Measurements from ENCODE around the gene KAZN. TPM values are rescaled to one million over a fixed set of nuclear protein-coding genes. Genes with fewer than 3 reads are reported as not detected.

Gene KAZN
- total RNA-seq, 2 experiments from 2014 or later = 0.22 to 0.55 TPM

- ATAC-seq (ENCODE audit: poor library complexity) = no peak
- no peak overlapping the region for H3K4me3 Mint-ChIP-seq
- CTCF ChIA-PET = no interaction called here
- Histone ChIP-seq H3K36me3 (ENCODE audit: insufficient read depth, low read length) (no peaks in the 10 kb centered on the region), H3K27ac (ENCODE audit: low read depth in 1 of 2, low read length in 2 of 2) (no peak overlapping the region), H3K27me3 (ENCODE audit: control insufficient read depth in 1 of 2, insufficient read depth in 2 of 2, low read length in 2 of 2) (no peaks in the 10 kb centered on the region), H3K4me1 (ENCODE audit: insufficient read depth, low read length) (no peaks in the 10 kb centered on the region), H3K9me3 (ENCODE audit: control insufficient read depth in 1 of 2, insufficient read depth in 1 of 2, low read length in 2 of 2) (peaks cover 0 to 2% of the 10 kb centered on the region in 2 experiments), H3K4me3 (ENCODE audit: low read length) (no peak overlapping the region)
- no peak for TF ChIP-seq CTCF (IDR thresholded peaks at IDR 0.05)
- H3K36me3 Mint-ChIP-seq (ENCODE audit: low read depth) = no peaks in the 10 kb centered on the region
- H3K9me3 Mint-ChIP-seq = no peaks in the 10 kb centered on the region
- POLR2A ChIA-PET = no interaction called here
- no peaks in the 10 kb centered on the region for H3K27me3 Mint-ChIP-seq
- no peak overlapping the region for H3K27ac Mint-ChIP-seq
- H3K4me1 Mint-ChIP-seq (ENCODE audit: low read depth) = no peaks in the 10 kb centered on the region
- no peak for DNase-seq
- intact Hi-C loops (cut with DNase I, micrococcal nuclease) = no loop called here
These were observed 175.7 kb downstream of the KAZN start for GRCh38 chr1:14774225-14774624.

- intact Hi-C loops (cut with DNase I, micrococcal nuclease) = loop anchor here in 1 of 2 experiments (5.0 kb wide), 1 partner anchor 272 kb away; no protein-coding TSS in a partner anchor
- POLR2A ChIA-PET = no interaction called here
- no peak for ATAC-seq (ENCODE audit: poor library complexity)
- no peak for TF ChIP-seq CTCF (IDR thresholded peaks at IDR 0.05)
- no peaks in the 10 kb centered on the region for H3K36me3 ChIP-seq (ENCODE audit: insufficient read depth, low read length)
- H3K4me1 ChIP-seq (ENCODE audit: insufficient read depth, low read length) = no peaks in the 10 kb centered on the region
- no peak for DNase-seq
- H3K27me3 ChIP-seq (ENCODE audit: control insufficient read depth in 1 of 2, insufficient read depth in 2 of 2, low read length in 2 of 2) = no peaks in the 10 kb centered on the region
- Mint-ChIP-seq H3K4me1 (ENCODE audit: low read depth) (no peaks in the 10 kb centered on the region), H3K27me3 (no peaks in the 10 kb centered on the region), H3K27ac (no peak overlapping the region), H3K4me3 (no peak overlapping the region), H3K36me3 (ENCODE audit: low read depth) (no peaks in the 10 kb centered on the region), H3K9me3 (no peaks in the 10 kb centered on the region)
- no peak overlapping the region for H3K4me3 ChIP-seq (ENCODE audit: low read length)
- CTCF ChIA-PET = no interaction called here
- no peak overlapping the region for H3K27ac ChIP-seq (ENCODE audit: low read depth in 1 of 2, low read length in 2 of 2)
- no peaks in the 10 kb centered on the region for H3K9me3 ChIP-seq (ENCODE audit: control insufficient read depth in 1 of 2, insufficient read depth in 1 of 2, low read length in 2 of 2)
These were observed 176.5 kb downstream of the KAZN start for GRCh38 chr1:14774988-14775387.

- no peak overlapping the region for H3K27ac Mint-ChIP-seq
- H3K9me3 ChIP-seq (ENCODE audit: control insufficient read depth in 1 of 2, insufficient read depth in 1 of 2, low read length in 2 of 2) = no peaks in the 10 kb centered on the region
- no peaks in the 10 kb centered on the region for H3K36me3 ChIP-seq (ENCODE audit: insufficient read depth, low read length)
- H3K4me1 ChIP-seq (ENCODE audit: insufficient read depth, low read length) = no peaks in the 10 kb centered on the region
- no peaks in the 10 kb centered on the region for H3K27me3 Mint-ChIP-seq
- H3K4me1 Mint-ChIP-seq (ENCODE audit: low read depth) = no peaks in the 10 kb centered on the region
- no peak for TF ChIP-seq CTCF (IDR thresholded peaks at IDR 0.05)
- no peaks in the 10 kb centered on the region for H3K9me3 Mint-ChIP-seq
- H3K4me3 Mint-ChIP-seq = no peak overlapping the region
- DNase-seq (no peak), ATAC-seq (ENCODE audit: poor library complexity) (no peak)
- no peak overlapping the region for H3K4me3 ChIP-seq (ENCODE audit: low read length)
- CTCF ChIA-PET = no interaction called here
- H3K27ac ChIP-seq (ENCODE audit: low read depth in 1 of 2, low read length in 2 of 2) = no peak overlapping the region
- POLR2A ChIA-PET = no interaction called here
- intact Hi-C loops (cut with DNase I, micrococcal nuclease) = loop anchor here in 1 of 2 experiments (5.0 kb wide), 1 partner anchor 272 kb away; no protein-coding TSS in a partner anchor
- no peaks in the 10 kb centered on the region for H3K36me3 Mint-ChIP-seq (ENCODE audit: low read depth)
- H3K27me3 ChIP-seq (ENCODE audit: control insufficient read depth in 1 of 2, insufficient read depth in 2 of 2, low read length in 2 of 2) = no peaks in the 10 kb centered on the region
These were observed 176.9 kb downstream of the KAZN start for GRCh38 chr1:14775434-14775833.

All from CD4-positive, alpha-beta T cell (primary cell).